Stimulated activated CD4-positive, alpha-beta T cell treated with anti-CD3 and anti-CD28 coated beads, TNF-alpha, amount 100 ng/mL, for 48 hours (primary cell): Measurements from ENCODE around the gene SLC24A3.

Experiments used
- DNase-seq, 3 donors: peaks; one replicate each; pipeline ENCODE4 v3.0.0-alpha.2; 2020; ENCODE audit warnings: low read depth in 3 of 3

The SLC24A3 gene

GRCh38 chr20:19771031-19771430, 558.6 kb downstream of the SLC24A3 start:
- DNase-seq, result no peak
